Mesenchymal stem cell (in vitro differentiated cells and primary cell): ENCODE results near the gene HTRA3.

Experiments
- DNase-seq: peaks from one replicate; pipeline ENCODE4 v3.0.0-alpha.2; 2013
- H2AFZ ChIP-seq: one replicate; pipeline ENCODE4 v1.6.1; 2013; ENCODE audit warnings: low read depth, mild to moderate bottlenecking, control low read depth, inconsistent platforms, low read length, moderate library complexity
- H2AK5ac ChIP-seq: 2 replicates; pipeline ENCODE4 v1.6.1; 2013; ENCODE audit warnings: low read length, moderate library complexity, mild to moderate bottlenecking, inconsistent platforms; ENCODE audit not compliant: severe bottlenecking
- H2BK120ac ChIP-seq: one replicate; pipeline ENCODE4 v1.6.1; 2013; ENCODE audit warnings: low read depth, mild to moderate bottlenecking, inconsistent platforms, low read length, moderate library complexity
- H2BK12ac ChIP-seq, 2 experiments: one replicate each; pipeline ENCODE4 v1.6.1; 2013; ENCODE audit warnings: inconsistent platforms in 2 of 2, low read length in 2 of 2, mild to moderate bottlenecking in 2 of 2, moderate library complexity in 2 of 2, control low read depth in 1 of 2
- H2BK15ac ChIP-seq: one replicate; pipeline ENCODE4 v1.6.1; 2013; ENCODE audit warnings: mild to moderate bottlenecking, low read depth, inconsistent platforms; ENCODE audit not compliant: poor library complexity, severe bottlenecking
- H2BK5ac ChIP-seq: 2 replicates; pipeline ENCODE4 v1.6.1; 2013; ENCODE audit warnings: low read depth, mild to moderate bottlenecking, low read length, control low read depth, inconsistent platforms; ENCODE audit not compliant: poor library complexity, severe bottlenecking
- H3K14ac ChIP-seq, 2 experiments: one replicate each; pipeline ENCODE4 v1.6.1; 2013; ENCODE audit warnings: inconsistent platforms in 2 of 2, low read length in 2 of 2, control low read depth in 1 of 2, mild to moderate bottlenecking in 1 of 2, moderate library complexity in 1 of 2
- H3K18ac ChIP-seq, 2 experiments: one replicate each; pipeline ENCODE4 v1.6.1; 2013; ENCODE audit warnings: inconsistent platforms in 2 of 2, low read length in 2 of 2, control low read depth in 1 of 2, low read depth in 1 of 2, mild to moderate bottlenecking in 1 of 2
- H3K23ac ChIP-seq, 2 experiments: one replicate each; pipeline ENCODE4 v1.6.1; 2013; ENCODE audit warnings: inconsistent platforms in 2 of 2, low read length in 2 of 2, mild to moderate bottlenecking in 2 of 2, moderate library complexity in 2 of 2, control low read depth in 1 of 2
- H3K27ac ChIP-seq: 2 replicates; pipeline ENCODE4 v1.5.1; 2013; ENCODE audit warnings: mild to moderate bottlenecking, moderate library complexity, low read length, control low read depth, inconsistent platforms; ENCODE audit not compliant: poor library complexity, severe bottlenecking
- H3K27me3 ChIP-seq, 2 experiments: 2 replicates each; pipeline versions ENCODE4 v1.6.1 to v1.7.0; 2013; ENCODE audit warnings: low read length in 2 of 2, mild to moderate bottlenecking in 2 of 2, moderate library complexity in 2 of 2, control low read depth in 1 of 2, inconsistent platforms in 1 of 2; ENCODE audit not compliant: control insufficient read depth in 1 of 2, insufficient read depth in 1 of 2
- H3K36me3 ChIP-seq, 2 experiments: 2 replicates each; pipeline versions ENCODE4 v1.6.1 to v1.7.0; 2013; ENCODE audit warnings: low read length in 2 of 2, control low read depth in 1 of 2, inconsistent platforms in 1 of 2, low read depth in 1 of 2, mild to moderate bottlenecking in 1 of 2; ENCODE audit not compliant: insufficient read depth in 2 of 2, control insufficient read depth in 1 of 2
- H3K4ac ChIP-seq, 2 experiments: one replicate each; pipeline ENCODE4 v1.6.1; 2013; ENCODE audit warnings: inconsistent platforms in 2 of 2, low read length in 2 of 2, mild to moderate bottlenecking in 2 of 2, moderate library complexity in 2 of 2, control low read depth in 1 of 2, low read depth in 1 of 2
- H3K4me1 ChIP-seq: 2 replicates; pipeline ENCODE4 v1.6.1; 2013; ENCODE audit warnings: low read depth, low read length, control low read depth; ENCODE audit not compliant: control insufficient read depth, insufficient read depth
- H3K4me2 ChIP-seq: 2 replicates; pipeline ENCODE4 v1.6.1; 2013; ENCODE audit warnings: low read length, mild to moderate bottlenecking, inconsistent platforms; ENCODE audit not compliant: poor library complexity, severe bottlenecking
- H3K4me3 ChIP-seq, 2 experiments: 2 replicates each; pipeline versions ENCODE4 v1.5.1 to v1.7.0; 2013; ENCODE audit warnings: low read length in 2 of 2, mild to moderate bottlenecking in 2 of 2, control low read depth in 1 of 2, low read depth in 1 of 2; ENCODE audit not compliant: insufficient read depth in 1 of 2
- H3K79me1 ChIP-seq: replicated peaks from 2 replicates; pipeline ENCODE4 v1.6.1; 2013; ENCODE audit warnings: mild to moderate bottlenecking, control low read depth, low read length, inconsistent platforms; ENCODE audit not compliant: poor library complexity, severe bottlenecking
- H3K9ac ChIP-seq: 2 replicates; pipeline ENCODE4 v1.7.0; 2013; ENCODE audit warnings: mild to moderate bottlenecking, low read length, moderate library complexity
- H3K9me3 ChIP-seq: 2 replicates; pipeline ENCODE4 v1.7.0; 2013; ENCODE audit warnings: mild to moderate bottlenecking, low read length; ENCODE audit not compliant: control insufficient read depth
- H4K8ac ChIP-seq: one replicate; pipeline ENCODE4 v1.6.1; 2013; ENCODE audit warnings: inconsistent platforms, mild to moderate bottlenecking, low read length, moderate library complexity
- H4K91ac ChIP-seq: one replicate; pipeline ENCODE4 v1.6.1; 2013; ENCODE audit warnings: mild to moderate bottlenecking, low read length, inconsistent platforms
- WGBS: methylation state at CpG from one replicate; pipeline ENCODE4 v1.1.7; 2013; ENCODE audit warnings: mixed read lengths; 5-methylcytosine and 5-hydroxymethylcytosine counted together

The HTRA3 gene

GRCh38 chr4:8225706-8226443 is 43.7 kb upstream of the HTRA3 start:
- no peak overlapping the region for H3K4me3 ChIP-seq
- no peak overlapping the region for H3K27ac ChIP-seq
- no peak overlapping the region for H2AK5ac ChIP-seq
- no peak overlapping the region for H4K91ac ChIP-seq
- H4K8ac ChIP-seq = no peak overlapping the region
- peaks cover 19 to 55% of the 10 kb centered on the region in 2 experiments for H3K36me3 ChIP-seq
- no peak overlapping the region for H2BK120ac ChIP-seq
- no peaks in the 10 kb centered on the region for H3K9me3 ChIP-seq
- H3K4ac ChIP-seq = no peak overlapping the region
- peaks cover 7% of the 10 kb centered on the region for H3K79me1 ChIP-seq
- peaks cover 28% of the 10 kb centered on the region for H3K4me1 ChIP-seq
- H2BK5ac ChIP-seq = no peak overlapping the region
- no peak overlapping the region for H2AFZ ChIP-seq
- no peak overlapping the region for H3K18ac ChIP-seq
- no peak overlapping the region for H2BK12ac ChIP-seq
- no peak overlapping the region for H2BK15ac ChIP-seq
- no peak overlapping the region for H3K23ac ChIP-seq
- no peak overlapping the region for H3K14ac ChIP-seq
- H3K4me2 ChIP-seq = no peak overlapping the region
- WGBS = 37% methylated on average over 9 of the region's 10 CpGs
- H3K9ac ChIP-seq = no peak overlapping the region
- DNase-seq = no peak
- H3K27me3 ChIP-seq = peaks cover 0 to 11% of the 10 kb centered on the region in 2 experiments

DNA sequence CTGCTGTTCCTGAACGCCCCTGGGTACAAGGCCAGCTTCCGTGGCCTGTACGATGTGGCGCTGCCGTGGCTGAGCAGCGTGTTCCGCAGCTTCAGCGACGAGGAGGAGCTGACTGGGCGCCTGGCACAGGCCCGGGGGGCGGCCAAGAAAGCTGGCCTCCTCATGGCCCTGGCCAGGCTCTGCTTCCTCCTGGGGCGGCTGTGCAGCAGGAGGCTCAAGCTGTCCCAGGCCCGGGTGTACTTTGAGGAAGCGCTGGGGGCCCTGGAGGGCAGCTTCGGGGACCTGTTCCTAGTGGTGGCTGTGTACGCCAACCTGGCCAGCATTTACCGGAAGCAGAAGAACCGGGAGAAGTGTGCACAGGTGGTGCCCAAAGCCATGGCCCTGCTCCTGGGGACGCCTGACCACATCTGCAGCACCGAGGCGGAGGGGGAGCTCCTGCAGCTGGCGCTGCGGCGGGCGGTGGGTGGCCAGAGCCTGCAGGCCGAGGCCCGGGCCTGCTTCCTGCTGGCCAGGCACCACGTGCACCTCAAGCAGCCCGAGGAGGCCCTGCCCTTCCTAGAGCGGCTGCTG is 42.3 kb upstream of the HTRA3 start:
- Histone ChIP-seq H3K18ac (no peak overlapping the region), H3K23ac (no peak overlapping the region), H3K36me3 (peaks cover 19 to 57% of the 10 kb centered on the region in 2 experiments), H3K14ac (no peak overlapping the region), H4K8ac (no peak overlapping the region), H3K4ac (no peak overlapping the region), H3K9me3 (no peaks in the 10 kb centered on the region), H3K4me1 (peaks cover 38% of the 10 kb centered on the region), H2BK5ac (no peak overlapping the region), H3K27me3 (peaks cover 0 to 11% of the 10 kb centered on the region in 2 experiments), H2AK5ac (no peak overlapping the region), H3K4me2 (no peak overlapping the region), H2BK120ac (no peak overlapping the region), H3K79me1 (peaks cover 7% of the 10 kb centered on the region), H2AFZ (no peak overlapping the region), H2BK15ac (no peak overlapping the region), H4K91ac (no peak overlapping the region), H3K4me3 (no peak overlapping the region), H3K27ac (no peak overlapping the region), H2BK12ac (no peak overlapping the region), H3K9ac (no peak overlapping the region)
- whole genome bisulfite sequencing = 95% methylated on average over 31 of the region's 31 CpGs
- no peak for DNase-seq

- H4K8ac ChIP-seq = peak overlapping the region; percentile 29
- peak overlapping the region in 1 of 2 experiments; percentile 1 for H3K14ac ChIP-seq
- no peak overlapping the region for H3K4me3 ChIP-seq
- H2AFZ ChIP-seq = no peak overlapping the region
- no peak overlapping the region for H3K4me2 ChIP-seq
- H3K23ac ChIP-seq = no peak overlapping the region
- peak overlapping the region in 1 of 2 experiments; percentile 26 for H3K18ac ChIP-seq
- DNase-seq = no peak
- H3K36me3 ChIP-seq = peaks cover 17 to 61% of the 10 kb centered on the region in 2 experiments
- no peak overlapping the region for H3K9ac ChIP-seq
- WGBS = 90% methylated on average over 27 of the region's 27 CpGs
- no peak overlapping the region for H2BK15ac ChIP-seq
- no peaks in the 10 kb centered on the region for H3K9me3 ChIP-seq
- H3K4ac ChIP-seq = peak overlapping the region; percentile 26 to 83
- peaks cover 38% of the 10 kb centered on the region for H3K4me1 ChIP-seq
- peaks cover 7% of the 10 kb centered on the region for H3K79me1 ChIP-seq
- no peak overlapping the region for H2AK5ac ChIP-seq
- H3K27me3 ChIP-seq = peaks cover 0 to 11% of the 10 kb centered on the region in 2 experiments
- peak overlapping the region; percentile 19 to 20 for H2BK12ac ChIP-seq
- no peak overlapping the region for H3K27ac ChIP-seq
- peak overlapping the region; percentile 73 for H4K91ac ChIP-seq
- H2BK5ac ChIP-seq = no peak overlapping the region
- no peak overlapping the region for H2BK120ac ChIP-seq
These were observed 41.7 kb upstream of the HTRA3 start for GRCh38 chr4:8227771-8228318.
